Neural progenitor cell (in vitro differentiated cells): Measurements from ENCODE around the gene LMX1B. TPM values are rescaled to one million over a fixed set of nuclear protein-coding genes. Genes with fewer than 3 reads are reported as not detected.
A peak's percentile ranks its signal among the peaks of the same experiment; 100 is the strongest.

ENCODE experiments used
- DNase-seq: peaks from one replicate; pipeline ENCODE4 v3.0.0-alpha.2; 2016; ENCODE audit warnings: low spot score
- H2AFZ ChIP-seq: fragments of 200-600 bp; sonication (generic); replicated peaks from 2 replicates; pipeline ENCODE4 v1.6.1; 2016; ENCODE audit warnings: antibody characterized with exemption
- H3F3A ChIP-seq: fragments of 200-600 bp; sonication (generic); 2 replicates; pipeline ENCODE4 v1.6.1; 2016; ENCODE audit warnings: antibody characterized with exemption, low read depth
- H3K27ac ChIP-seq: fragments of 200-600 bp; sonication (generic); 2 replicates; pipeline ENCODE4 v1.5.1; 2016; ENCODE audit warnings: mild to moderate bottlenecking
- H3K27me3 ChIP-seq: fragments of 200-600 bp; sonication (generic); 2 replicates; pipeline ENCODE4 v1.6.1; 2016; ENCODE audit warnings: mild to moderate bottlenecking, moderate library complexity
- H3K36me3 ChIP-seq: fragments of 200-600 bp; sonication (generic); 2 replicates; pipeline ENCODE4 v1.5.1; 2016
- H3K4me1 ChIP-seq: fragments of 200-600 bp; sonication (generic); 2 replicates; pipeline ENCODE4 v1.6.1; 2016; ENCODE audit warnings: mixed run types
- H3K4me2 ChIP-seq: fragments of 200-600 bp; sonication (generic); 2 replicates; pipeline ENCODE4 v1.6.1; 2016
- H3K4me3 ChIP-seq: fragments of 200-600 bp; sonication (generic); 2 replicates; pipeline ENCODE4 v1.5.1; 2016
- H3K79me2 ChIP-seq: fragments of 200-600 bp; sonication (generic); 2 replicates; pipeline ENCODE4 v1.6.1; 2016; ENCODE audit warnings: low read depth
- H3K9ac ChIP-seq: fragments of 200-600 bp; sonication (generic); 2 replicates; pipeline ENCODE4 v1.6.1; 2016
- H3K9me3 ChIP-seq: fragments of 200-600 bp; sonication (generic); 2 replicates; pipeline ENCODE4 v1.5.1; 2016; ENCODE audit warnings: low read depth
- H4K20me1 ChIP-seq: fragments of 200-600 bp; sonication (generic); 2 replicates; pipeline ENCODE4 v1.6.1; 2016; ENCODE audit warnings: low read depth
- H3K27ac Mint-ChIP-seq: 3 replicates; pipeline ENCODE4 v1.8.0; 2021; ENCODE audit warnings: mixed read lengths
- H3K27me3 Mint-ChIP-seq: 2 replicates; pipeline ENCODE4 v1.8.0; 2022; ENCODE audit warnings: low read depth, mild to moderate bottlenecking, inconsistent platforms, moderate library complexity, mixed read lengths; ENCODE audit not compliant: insufficient read depth
- H3K36me3 Mint-ChIP-seq: 3 replicates; pipeline ENCODE4 v1.8.0; 2021; ENCODE audit warnings: mixed read lengths
- H3K4me1 Mint-ChIP-seq: 3 replicates; pipeline ENCODE4 v1.8.0; 2021; ENCODE audit warnings: mixed read lengths
- H3K4me3 Mint-ChIP-seq: 3 replicates; pipeline ENCODE4 v1.8.0; 2021; ENCODE audit warnings: mild to moderate bottlenecking, moderate library complexity, mixed read lengths
- H3K9me3 Mint-ChIP-seq: 3 replicates; pipeline ENCODE4 v1.8.0; 2020; ENCODE audit warnings: mixed read lengths
- EZH2 ChIP-seq: fragments of 200-600 bp; sonication (generic); IDR thresholded peaks from 2 replicates; pipeline ENCODE4 v1.6.1; 2017; ENCODE audit warnings: antibody characterized with exemption, mild to moderate bottlenecking, moderate library complexity
- EZH2phosphoT487 ChIP-seq: fragments of 200-600 bp; sonication (generic); IDR thresholded peaks from 2 replicates; pipeline ENCODE4 v1.6.1; 2017; ENCODE audit warnings: antibody characterized with exemption
- total RNA-seq: library from RNA; depleted of rRNA; stranded (reverse); fragments of >200 nt; gene quantifications from 2 replicates; pipeline ENCODE4 v1.2.3, GENCODE V29; 2015; ENCODE audit warnings: low replicate concordance
- TF ChIP-seq, protein P1 (sequence below): fragments of 200-600 bp; sonication (generic); IDR thresholded peaks from 2 replicates; pipeline ENCODE4 v1.5.1; 2017; ENCODE audit warnings: antibody characterized with exemption, mild to moderate bottlenecking

LMX1B gene
- total RNA-seq, 1 donor from 2014 or later: 0.19 TPM

DNA sequence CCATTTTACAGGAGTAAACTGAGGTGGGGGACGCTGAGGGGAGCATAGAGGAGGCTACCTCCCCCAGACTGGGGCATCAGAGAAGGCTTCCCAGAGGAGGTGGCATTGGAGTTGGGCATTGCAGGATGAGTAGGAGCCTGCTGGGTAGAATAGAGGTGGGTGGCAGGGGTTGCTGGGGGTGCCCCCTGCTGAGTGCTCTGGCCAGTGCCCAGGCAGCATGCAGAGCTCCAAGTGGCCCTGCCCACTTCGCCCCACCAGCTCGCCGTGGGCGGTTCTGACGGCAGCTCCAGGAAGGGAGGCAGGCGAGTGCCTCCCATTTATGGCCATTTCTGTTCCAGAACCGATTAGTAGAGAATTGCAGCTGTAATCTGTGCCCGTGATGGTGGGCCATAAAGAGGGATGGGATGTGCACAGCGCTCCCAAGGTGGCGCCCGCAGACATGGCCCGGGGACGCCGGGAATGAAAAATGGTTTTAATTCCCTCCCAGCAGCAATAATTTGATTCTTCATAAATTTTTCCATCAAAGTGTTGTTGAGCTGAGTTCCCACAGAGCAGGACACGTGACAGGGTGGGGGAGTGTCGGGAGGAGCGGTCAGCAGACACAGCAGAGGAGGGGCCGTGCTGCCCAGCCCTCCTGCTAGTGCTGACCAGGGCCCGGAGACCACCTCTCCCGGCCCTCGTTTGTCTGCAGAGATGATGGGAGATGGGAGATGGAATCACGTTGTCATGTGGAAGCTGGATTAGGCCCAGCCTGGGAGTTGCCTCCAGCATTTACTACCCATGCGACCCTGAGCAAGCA is 75.5 kb downstream of the LMX1B start:
- Histone ChIP-seq H3K4me1 (no peaks in the 10 kb centered on the region), H3K4me2 (no peak overlapping the region), H3K9me3 (no peaks in the 10 kb centered on the region), H3K27ac (no peak overlapping the region), H2AFZ (no peak overlapping the region), H3K27me3 (peaks cover 84% of the 10 kb centered on the region), H4K20me1 (peaks cover 47% of the 10 kb centered on the region), H3F3A (no peaks in the 10 kb centered on the region), H3K9ac (no peak overlapping the region), H3K79me2 (no peaks in the 10 kb centered on the region), H3K4me3 (no peak overlapping the region), H3K36me3 (no peaks in the 10 kb centered on the region)
- TF ChIP-seq, protein P1, sequence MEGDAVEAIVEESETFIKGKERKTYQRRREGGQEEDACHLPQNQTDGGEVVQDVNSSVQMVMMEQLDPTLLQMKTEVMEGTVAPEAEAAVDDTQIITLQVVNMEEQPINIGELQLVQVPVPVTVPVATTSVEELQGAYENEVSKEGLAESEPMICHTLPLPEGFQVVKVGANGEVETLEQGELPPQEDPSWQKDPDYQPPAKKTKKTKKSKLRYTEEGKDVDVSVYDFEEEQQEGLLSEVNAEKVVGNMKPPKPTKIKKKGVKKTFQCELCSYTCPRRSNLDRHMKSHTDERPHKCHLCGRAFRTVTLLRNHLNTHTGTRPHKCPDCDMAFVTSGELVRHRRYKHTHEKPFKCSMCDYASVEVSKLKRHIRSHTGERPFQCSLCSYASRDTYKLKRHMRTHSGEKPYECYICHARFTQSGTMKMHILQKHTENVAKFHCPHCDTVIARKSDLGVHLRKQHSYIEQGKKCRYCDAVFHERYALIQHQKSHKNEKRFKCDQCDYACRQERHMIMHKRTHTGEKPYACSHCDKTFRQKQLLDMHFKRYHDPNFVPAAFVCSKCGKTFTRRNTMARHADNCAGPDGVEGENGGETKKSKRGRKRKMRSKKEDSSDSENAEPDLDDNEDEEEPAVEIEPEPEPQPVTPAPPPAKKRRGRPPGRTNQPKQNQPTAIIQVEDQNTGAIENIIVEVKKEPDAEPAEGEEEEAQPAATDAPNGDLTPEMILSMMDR: peak; percentile 2
- no peak for TF ChIP-seq EZH2phosphoT487
- H3K9me3 Mint-ChIP-seq: no peaks in the 10 kb centered on the region
- H3K4me1 Mint-ChIP-seq: peaks cover 30% of the 10 kb centered on the region
- DNase-seq: no peak
- H3K27me3 Mint-ChIP-seq: peaks cover 32% of the 10 kb centered on the region
- H3K4me3 Mint-ChIP-seq: no peak overlapping the region
- no peak overlapping the region for H3K27ac Mint-ChIP-seq
- no peaks in the 10 kb centered on the region for H3K36me3 Mint-ChIP-seq

GRCh38 chr9:126690431-126691051 is 76.8 kb downstream of the LMX1B start:
- Histone ChIP-seq H4K20me1 (peaks cover 36% of the 10 kb centered on the region), H3K4me1 (no peaks in the 10 kb centered on the region), H3K4me3 (no peak overlapping the region), H3F3A (no peaks in the 10 kb centered on the region), H3K27me3 (peaks cover 78% of the 10 kb centered on the region), H3K4me2 (no peak overlapping the region), H3K36me3 (no peaks in the 10 kb centered on the region), H3K9me3 (no peaks in the 10 kb centered on the region), H3K79me2 (no peaks in the 10 kb centered on the region), H3K9ac (no peak overlapping the region), H2AFZ (no peak overlapping the region), H3K27ac (no peak overlapping the region)
- Mint-ChIP-seq H3K36me3 (no peaks in the 10 kb centered on the region), H3K4me3 (no peak overlapping the region), H3K27me3 (peaks cover 24% of the 10 kb centered on the region), H3K9me3 (no peaks in the 10 kb centered on the region), H3K4me1 (peaks cover 25% of the 10 kb centered on the region), H3K27ac (no peak overlapping the region)
- DNase-seq: peak; percentile 78
- no peak for TF ChIP-seq EZH2
- TF ChIP-seq, protein P1: peak; percentile 78

GRCh38 chr9:126692041-126692758 is 78.5 kb downstream of the LMX1B start:
- H3K4me2 ChIP-seq: no peak overlapping the region
- no peak overlapping the region for H3K4me3 Mint-ChIP-seq
- no peak overlapping the region for H3K27ac Mint-ChIP-seq
- H3K27me3 Mint-ChIP-seq: peaks cover 19% of the 10 kb centered on the region
- H3K27me3 ChIP-seq: peaks cover 61% of the 10 kb centered on the region
- no peak overlapping the region for H3K9ac ChIP-seq
- no peak overlapping the region for H2AFZ ChIP-seq
- peaks cover 32% of the 10 kb centered on the region for H4K20me1 ChIP-seq
- TF ChIP-seq EZH2phosphoT487 (no peak), EZH2 (no peak)
- TF ChIP-seq, protein P1: no peak
- H3K27ac ChIP-seq: no peak overlapping the region
- no peaks in the 10 kb centered on the region for H3K36me3 ChIP-seq
- no peaks in the 10 kb centered on the region for H3K9me3 Mint-ChIP-seq
- H3K9me3 ChIP-seq: no peaks in the 10 kb centered on the region
- no peaks in the 10 kb centered on the region for H3F3A ChIP-seq
- peak; percentile 4 for DNase-seq
- H3K4me1 Mint-ChIP-seq: peaks cover 28% of the 10 kb centered on the region
- no peaks in the 10 kb centered on the region for H3K79me2 ChIP-seq
- H3K4me3 ChIP-seq: no peak overlapping the region
- no peaks in the 10 kb centered on the region for H3K4me1 ChIP-seq
- H3K36me3 Mint-ChIP-seq: no peaks in the 10 kb centered on the region
